Esophagus squamous epithelium (tissue), 4 donors: ENCODE results near the gene PI4KB.

Experiments used
- POLR2A ChIP-seq, 4 donors: fragments of 450-650 bp; IDR thresholded peaks; one replicate each; pipeline ENCODE4 v1.6.1; 2017; ENCODE audit warnings: antibody characterized with exemption in 4 of 4, mild to moderate bottlenecking in 4 of 4, moderate library complexity in 3 of 4
- TF ChIP-seq, protein P1 (sequence below), 6 experiments: fragments of 450-650 bp in 4 of 6; fragments of 200-600 bp in 2 of 6; sonication (generic) in 2 of 6; IDR thresholded peaks; one replicate each; pipeline ENCODE4 v1.5.1; 2016 to 2019; ENCODE audit warnings: antibody characterized with exemption in 6 of 6, mild to moderate bottlenecking in 4 of 6, moderate library complexity in 4 of 6

GRCh38 chr1:151293093-151293492, 34.1 kb downstream of the PI4KB start:
- no peak for TF ChIP-seq POLR2A (IDR thresholded peaks at IDR 0.05)
- TF ChIP-seq, protein P1, sequence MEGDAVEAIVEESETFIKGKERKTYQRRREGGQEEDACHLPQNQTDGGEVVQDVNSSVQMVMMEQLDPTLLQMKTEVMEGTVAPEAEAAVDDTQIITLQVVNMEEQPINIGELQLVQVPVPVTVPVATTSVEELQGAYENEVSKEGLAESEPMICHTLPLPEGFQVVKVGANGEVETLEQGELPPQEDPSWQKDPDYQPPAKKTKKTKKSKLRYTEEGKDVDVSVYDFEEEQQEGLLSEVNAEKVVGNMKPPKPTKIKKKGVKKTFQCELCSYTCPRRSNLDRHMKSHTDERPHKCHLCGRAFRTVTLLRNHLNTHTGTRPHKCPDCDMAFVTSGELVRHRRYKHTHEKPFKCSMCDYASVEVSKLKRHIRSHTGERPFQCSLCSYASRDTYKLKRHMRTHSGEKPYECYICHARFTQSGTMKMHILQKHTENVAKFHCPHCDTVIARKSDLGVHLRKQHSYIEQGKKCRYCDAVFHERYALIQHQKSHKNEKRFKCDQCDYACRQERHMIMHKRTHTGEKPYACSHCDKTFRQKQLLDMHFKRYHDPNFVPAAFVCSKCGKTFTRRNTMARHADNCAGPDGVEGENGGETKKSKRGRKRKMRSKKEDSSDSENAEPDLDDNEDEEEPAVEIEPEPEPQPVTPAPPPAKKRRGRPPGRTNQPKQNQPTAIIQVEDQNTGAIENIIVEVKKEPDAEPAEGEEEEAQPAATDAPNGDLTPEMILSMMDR (IDR thresholded peaks at IDR 0.05): no peak
